T1000 (cell line): ENCODE data around the gene COL27A1.

ENCODE experiments used
- DNase-seq: peaks from one replicate; lab custom pipeline; 2025; ENCODE audit warnings: mixed read lengths; lab: John Stamatoyannopoulos, UW

COL27A1 gene

DNA sequence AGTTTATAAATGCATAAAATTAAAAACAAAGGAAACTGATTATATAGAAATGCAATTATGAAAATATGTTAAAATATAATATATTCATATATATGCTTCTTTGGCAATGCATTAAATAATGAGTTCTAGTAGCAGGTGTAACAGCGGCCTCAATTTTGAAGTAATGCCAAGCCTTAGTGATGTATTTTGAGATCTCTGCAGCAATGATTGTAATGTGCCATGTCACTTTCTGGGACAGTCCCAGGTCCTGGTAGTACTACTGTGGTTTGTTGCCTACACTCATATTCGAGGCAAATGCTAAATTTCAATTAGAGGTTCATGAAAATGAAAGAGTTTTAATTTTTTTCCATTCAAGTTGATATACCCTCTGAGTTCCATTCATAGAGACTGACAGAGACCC is 91.7 kb downstream of the COL27A1 start:
- DNase-seq, result no peak

- no peak for DNase-seq
These were observed 92.2 kb downstream of the COL27A1 start for GRCh38 chr9:114247491-114247890.

GRCh38 chr9:114248299-114248707 is 93.0 kb downstream of the COL27A1 start:
- no peak for DNase-seq

- no peak for DNase-seq
These were observed 94.3 kb downstream of the COL27A1 start for GRCh38 chr9:114249424-114250234.

- DNase-seq, result no peak
These were observed 94.9 kb downstream of the COL27A1 start for GRCh38 chr9:114250235-114250568.

DNA sequence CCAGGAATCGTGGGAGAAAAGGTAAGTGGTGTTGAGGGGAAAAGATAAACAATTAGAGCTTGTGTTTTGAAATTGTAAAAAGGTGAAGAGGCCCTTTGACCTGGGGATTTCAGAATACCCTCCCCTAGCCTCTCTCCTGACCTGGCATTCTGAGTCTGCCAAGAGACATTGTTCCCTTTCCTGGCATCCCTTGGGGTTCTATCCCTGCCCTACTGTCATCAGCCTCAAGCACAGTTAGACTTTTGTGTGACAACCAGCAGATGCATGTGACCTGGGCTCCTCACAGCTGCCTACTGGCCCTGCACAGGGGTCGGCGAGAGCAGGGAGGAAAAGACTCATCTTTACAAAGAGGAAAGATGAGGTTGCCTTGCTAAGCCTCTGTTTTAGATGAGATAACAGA is 95.3 kb downstream of the COL27A1 start:
- no peak for DNase-seq

- DNase-seq, result no peak
These were observed 97.1 kb downstream of the COL27A1 start for GRCh38 chr9:114252394-114252793.

DNA sequence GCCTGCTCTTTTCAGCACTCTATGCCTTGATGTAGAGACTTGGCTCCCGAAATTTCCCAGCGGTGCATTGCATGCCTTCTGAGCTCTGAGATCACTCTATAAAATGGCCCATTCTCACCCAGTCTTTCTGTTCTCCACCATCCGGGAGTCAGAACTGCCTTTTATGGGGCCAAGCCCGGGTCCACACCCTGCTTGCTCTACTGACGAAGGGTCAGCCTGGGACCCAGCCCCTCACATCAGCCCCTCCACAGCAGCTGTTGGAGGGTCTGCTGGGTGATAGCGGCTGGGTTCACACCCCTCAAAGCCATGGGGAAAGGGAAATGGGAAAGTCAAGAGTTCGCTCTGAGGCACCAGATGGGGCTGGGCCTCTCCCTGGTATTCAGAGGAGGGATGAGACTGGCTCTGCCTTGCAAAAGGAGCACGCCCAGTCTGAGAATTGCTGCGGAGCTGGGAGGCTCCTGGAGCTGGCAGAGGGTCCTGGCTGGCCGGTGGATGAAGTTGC is 101.5 kb downstream of the COL27A1 start:
- DNase-seq, result no peak

- no peak for DNase-seq
These were observed 102.9 kb downstream of the COL27A1 start for GRCh38 chr9:114258218-114258617.

DNA sequence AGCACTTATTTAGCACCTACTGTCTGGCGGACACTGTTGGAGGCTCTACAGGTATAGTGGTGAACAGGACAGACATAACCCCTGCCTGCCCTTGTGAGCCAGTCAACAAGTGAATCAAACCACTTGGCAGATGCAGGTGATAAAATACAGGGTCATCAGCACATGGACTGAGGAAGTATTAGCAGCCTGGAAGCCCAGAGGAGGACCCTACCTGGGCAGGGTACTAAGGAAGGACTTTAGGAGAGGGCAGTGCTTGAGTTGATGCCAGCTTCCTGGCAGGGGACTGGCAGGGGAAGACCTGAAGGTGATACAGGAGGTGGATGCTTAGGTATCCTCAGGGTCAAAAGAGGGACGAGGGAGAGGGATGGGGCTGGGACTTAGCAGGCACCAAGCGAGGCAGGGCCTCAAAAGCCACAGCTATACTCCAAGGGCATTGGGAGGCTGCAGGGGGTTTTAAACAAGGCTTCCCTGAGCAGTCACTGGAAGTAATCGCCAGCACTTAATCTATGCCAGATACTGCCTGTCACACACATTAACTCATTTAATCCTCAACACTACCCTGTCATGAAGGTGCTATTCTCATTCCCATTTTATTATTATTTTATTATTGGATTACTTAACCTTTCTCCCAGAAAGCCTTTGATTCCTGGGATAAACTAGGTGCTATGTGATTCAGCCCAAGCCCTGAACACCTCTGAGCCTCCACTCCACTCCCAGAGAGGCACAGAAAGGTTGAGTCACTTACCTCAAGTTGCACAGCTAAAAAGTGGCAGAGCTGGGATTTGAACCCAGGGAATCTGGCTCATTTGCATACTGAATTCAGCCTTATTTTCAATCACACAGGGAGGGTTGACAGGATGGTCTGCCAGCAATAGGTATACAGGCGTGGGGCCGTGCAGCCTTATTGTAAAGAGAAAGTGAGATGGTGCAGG is 103.8 kb downstream of the COL27A1 start:
- no peak for DNase-seq

DNA sequence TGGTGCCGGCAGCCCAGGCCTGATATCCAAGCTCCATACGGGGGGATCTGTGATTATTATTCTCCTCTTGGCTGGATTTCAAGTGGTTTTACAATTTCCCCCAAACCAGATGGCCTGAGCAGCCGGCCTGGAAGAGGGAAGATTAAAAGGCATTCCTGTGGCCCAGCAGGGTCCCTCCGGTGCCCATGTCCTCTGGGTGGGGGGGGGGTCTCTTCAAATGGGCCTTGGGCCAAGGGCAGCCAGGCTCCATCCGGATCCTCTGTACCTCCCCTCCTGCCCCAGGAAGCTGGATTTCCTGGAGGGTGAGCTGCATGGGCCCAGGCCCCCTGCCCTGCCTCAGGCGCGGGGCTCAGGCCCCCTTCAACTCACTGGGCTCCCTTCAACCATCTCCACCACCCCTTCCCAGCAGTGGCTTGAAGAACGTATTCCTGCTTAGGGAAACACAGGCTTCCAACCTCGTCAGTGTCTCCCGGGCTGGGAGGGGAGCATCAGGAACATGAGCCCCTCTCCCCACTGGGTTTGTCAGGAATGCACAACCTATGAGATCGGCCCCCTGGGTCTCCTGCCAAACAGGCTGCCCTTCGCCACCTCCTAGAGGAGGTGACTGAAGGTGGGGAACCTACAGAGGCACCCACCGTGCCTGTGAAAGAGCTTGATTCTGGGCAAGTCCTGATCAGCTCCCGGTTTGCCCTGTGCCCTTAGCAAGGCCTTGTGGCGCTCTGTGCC is 104.6 kb downstream of the COL27A1 start:
- no peak for DNase-seq

- no peak for DNase-seq
These were observed 105.7 kb downstream of the COL27A1 start for GRCh38 chr9:114261026-114261425.

DNA sequence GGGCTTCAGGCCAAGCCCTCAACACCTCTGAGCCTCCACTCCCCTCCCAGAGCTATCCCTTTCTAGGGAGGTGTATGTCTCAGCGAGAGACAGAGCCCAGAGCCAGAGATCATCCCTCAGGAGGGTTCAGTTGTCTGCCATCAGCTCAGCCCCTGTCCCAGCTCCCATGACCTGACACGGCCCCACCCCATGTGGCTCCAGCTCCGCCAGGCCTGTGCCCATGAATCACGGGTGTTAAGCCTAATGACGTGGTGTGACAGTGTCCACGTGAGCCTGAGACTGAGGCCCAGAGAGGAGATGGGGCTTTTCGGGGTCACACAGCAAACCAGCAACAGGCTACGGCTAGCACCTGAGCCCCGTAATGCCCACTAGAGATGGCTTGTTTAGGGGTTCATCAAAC is 106.7 kb downstream of the COL27A1 start:
- DNase-seq, result no peak

GRCh38 chr9:114263853-114264510 is 108.6 kb downstream of the COL27A1 start:
- no peak for DNase-seq

- no peak for DNase-seq
These were observed 109.6 kb downstream of the COL27A1 start for GRCh38 chr9:114264806-114265550.

- no peak for DNase-seq
These were observed 111.6 kb downstream of the COL27A1 start for GRCh38 chr9:114266969-114267368.

GRCh38 chr9:114269023-114269422 is 113.7 kb downstream of the COL27A1 start:
- no peak for DNase-seq

DNA sequence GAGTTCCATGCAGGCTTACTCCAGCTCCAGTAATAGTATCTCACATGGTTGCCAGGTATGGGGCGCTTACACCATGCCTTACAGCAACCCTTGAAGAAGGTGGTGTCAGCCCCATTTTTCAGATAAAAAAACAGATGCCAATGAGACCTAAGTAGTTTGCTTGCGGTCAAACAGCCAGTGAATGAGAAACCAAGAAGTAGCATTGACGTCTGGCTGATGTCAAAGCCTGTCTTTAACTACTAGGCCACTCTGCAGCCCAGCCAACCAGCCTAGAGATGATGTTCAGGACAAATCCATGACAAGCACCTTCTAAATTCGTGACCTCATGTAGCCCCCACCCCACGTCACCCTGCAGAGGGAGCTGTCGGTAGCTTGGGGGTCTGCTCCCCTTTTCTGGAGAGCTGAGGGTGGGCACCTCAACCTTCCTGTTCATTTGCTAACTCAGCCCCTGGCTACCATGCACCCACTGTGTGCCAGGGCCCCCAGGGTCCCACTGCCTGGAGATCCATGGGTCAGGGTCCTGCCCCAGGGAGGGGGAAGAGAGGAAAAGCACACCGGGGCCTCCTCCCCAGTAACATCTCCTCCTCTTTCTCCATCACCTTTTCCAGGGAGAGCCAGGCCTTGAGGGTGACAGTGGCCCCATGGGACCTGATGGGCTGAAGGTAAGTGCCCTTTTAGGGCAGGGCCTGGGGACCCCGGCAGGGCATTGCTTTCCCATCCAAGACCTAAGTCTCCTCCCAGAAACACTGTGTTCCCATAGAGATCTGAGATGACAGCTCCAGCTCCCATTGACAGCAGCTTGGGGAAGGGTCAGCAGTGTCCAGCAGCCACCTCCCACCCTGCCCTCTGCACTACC is 115.0 kb downstream of the COL27A1 start:
- DNase-seq, result no peak

- no peak for DNase-seq
These were observed 116.5 kb downstream of the COL27A1 start for GRCh38 chr9:114271556-114272510.
